ENCODE measurements around the gene ABL1. TPM values are rescaled to one million over a fixed set of nuclear protein-coding genes. Genes with fewer than 3 reads are reported as not detected.

Gene ABL1
- polyA plus RNA-seq, 1 donor from 2014 or later = 18.5 TPM

DNA sequence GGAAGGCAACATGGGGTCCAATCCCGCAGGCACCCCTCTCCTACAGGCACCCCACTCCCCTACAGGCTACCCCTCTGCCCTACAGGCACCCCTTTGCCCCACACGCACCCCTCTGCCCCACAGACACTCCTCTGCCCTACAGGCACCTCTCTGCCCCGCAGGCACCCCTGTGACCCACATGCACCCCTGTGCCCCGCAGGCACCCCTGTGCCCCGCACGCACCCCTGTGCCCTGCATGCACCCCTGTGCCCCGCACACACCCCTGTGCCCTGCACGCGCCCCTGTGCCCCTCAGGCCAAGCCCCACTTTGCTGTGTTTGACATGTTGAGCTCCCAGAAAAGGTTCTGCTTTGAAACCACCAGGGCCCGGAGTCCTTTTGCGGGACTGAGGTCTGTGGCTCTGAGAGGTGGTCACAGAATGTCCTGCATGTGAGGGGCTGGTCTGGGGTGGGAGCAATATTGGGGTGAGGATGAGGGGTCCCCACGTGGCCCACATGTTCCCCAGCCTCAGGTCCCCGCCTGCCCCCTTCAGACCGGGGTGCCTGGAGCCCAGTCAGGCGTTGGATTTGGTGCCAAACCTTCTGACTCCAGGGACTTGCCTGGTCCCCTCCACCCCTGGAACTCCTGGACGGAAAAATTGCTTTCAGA lies 62.2 kb downstream of the ABL1 start:
- H4K20me1 ChIP-seq (ENCODE audit: insufficient read depth) = no peaks in the 10 kb centered on the region
- no peaks in the 10 kb centered on the region for H3K27me3 ChIP-seq (ENCODE audit: insufficient read depth, low read depth, low read length)
- H3K9me3 ChIP-seq (ENCODE audit: low read length) = no peaks in the 10 kb centered on the region
- no peak overlapping the region for H3K27ac ChIP-seq (ENCODE audit: low read length)
- TF ChIP-seq POLR2AphosphoS5 (IDR thresholded peaks at IDR 0.05) = no peak
- TF ChIP-seq MXI1 (conservative IDR thresholded peaks at IDR 0.05; ENCODE audit: poor library complexity, severe bottlenecking) = no peak
- TF ChIP-seq RAD21 (conservative IDR thresholded peaks at IDR 0.05) = no peak
- TF ChIP-seq, protein P1, sequence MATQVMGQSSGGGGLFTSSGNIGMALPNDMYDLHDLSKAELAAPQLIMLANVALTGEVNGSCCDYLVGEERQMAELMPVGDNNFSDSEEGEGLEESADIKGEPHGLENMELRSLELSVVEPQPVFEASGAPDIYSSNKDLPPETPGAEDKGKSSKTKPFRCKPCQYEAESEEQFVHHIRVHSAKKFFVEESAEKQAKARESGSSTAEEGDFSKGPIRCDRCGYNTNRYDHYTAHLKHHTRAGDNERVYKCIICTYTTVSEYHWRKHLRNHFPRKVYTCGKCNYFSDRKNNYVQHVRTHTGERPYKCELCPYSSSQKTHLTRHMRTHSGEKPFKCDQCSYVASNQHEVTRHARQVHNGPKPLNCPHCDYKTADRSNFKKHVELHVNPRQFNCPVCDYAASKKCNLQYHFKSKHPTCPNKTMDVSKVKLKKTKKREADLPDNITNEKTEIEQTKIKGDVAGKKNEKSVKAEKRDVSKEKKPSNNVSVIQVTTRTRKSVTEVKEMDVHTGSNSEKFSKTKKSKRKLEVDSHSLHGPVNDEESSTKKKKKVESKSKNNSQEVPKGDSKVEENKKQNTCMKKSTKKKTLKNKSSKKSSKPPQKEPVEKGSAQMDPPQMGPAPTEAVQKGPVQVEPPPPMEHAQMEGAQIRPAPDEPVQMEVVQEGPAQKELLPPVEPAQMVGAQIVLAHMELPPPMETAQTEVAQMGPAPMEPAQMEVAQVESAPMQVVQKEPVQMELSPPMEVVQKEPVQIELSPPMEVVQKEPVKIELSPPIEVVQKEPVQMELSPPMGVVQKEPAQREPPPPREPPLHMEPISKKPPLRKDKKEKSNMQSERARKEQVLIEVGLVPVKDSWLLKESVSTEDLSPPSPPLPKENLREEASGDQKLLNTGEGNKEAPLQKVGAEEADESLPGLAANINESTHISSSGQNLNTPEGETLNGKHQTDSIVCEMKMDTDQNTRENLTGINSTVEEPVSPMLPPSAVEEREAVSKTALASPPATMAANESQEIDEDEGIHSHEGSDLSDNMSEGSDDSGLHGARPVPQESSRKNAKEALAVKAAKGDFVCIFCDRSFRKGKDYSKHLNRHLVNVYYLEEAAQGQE (IDR thresholded peaks at IDR 0.05; ENCODE audit: borderline replicate concordance) = no peak
- no peak for TF ChIP-seq SMC3 (conservative IDR thresholded peaks at IDR 0.05; ENCODE audit: poor library complexity)
- no peaks in the 10 kb centered on the region for H3K79me2 ChIP-seq (replicated peaks; ENCODE audit: insufficient read depth, low read length)
- H3K9me2 ChIP-seq (ENCODE audit: insufficient read depth, low read length) = no peaks in the 10 kb centered on the region
- no peak overlapping the region for H3K9ac ChIP-seq (ENCODE audit: low read length)
- H3K36me3 ChIP-seq (ENCODE audit: insufficient read depth, low read length) = no peaks in the 10 kb centered on the region
- no peak overlapping the region for H3K4me3 ChIP-seq (ENCODE audit: low read length)
- H3K4me2 ChIP-seq (ENCODE audit: low read length) = no peak overlapping the region
- H3F3A ChIP-seq (ENCODE audit: insufficient read depth, low read length, poor library complexity, severe bottlenecking) = peaks cover 3% of the 10 kb centered on the region
- no peak overlapping the region for H2AFZ ChIP-seq (ENCODE audit: low read depth, low read length)

DNA sequence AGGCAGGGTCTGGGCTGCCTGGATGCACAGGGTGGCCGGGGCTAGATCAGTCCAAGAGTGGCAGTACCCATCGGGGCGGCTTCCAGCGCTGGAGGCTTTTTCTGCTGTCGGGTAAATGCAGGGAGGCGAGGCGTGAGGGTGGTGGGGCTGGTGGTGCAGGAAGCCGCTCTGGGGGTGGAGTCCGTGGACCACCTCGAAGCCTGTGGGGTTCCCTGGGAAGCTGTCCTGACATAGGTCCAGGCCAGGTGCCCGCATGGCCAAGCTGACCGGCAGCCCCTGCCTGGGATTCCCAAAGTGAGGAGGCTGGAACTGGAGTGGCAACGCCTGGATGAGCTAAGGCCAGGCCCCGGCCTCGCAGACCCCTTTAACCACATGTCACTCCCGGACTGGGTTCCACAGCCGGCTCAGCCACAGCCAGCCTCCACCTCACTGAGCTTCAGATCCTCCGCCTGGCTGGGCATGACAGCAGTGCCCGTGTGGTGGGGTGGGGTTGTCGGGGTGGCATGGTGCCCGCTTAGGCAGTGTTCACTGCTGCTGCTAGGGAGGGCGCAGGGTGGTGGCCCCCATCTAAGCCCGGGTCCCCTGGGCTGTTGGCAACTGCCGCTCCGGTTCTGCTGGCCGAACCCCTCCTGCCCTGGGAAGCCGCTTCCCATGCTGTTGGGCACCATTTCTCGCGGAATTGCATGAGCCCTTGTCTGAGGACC lies 62.9 kb downstream of the ABL1 start:
- Histone ChIP-seq H3K4me2 (ENCODE audit: low read length) (no peak overlapping the region), H3K27ac (ENCODE audit: low read length) (no peak overlapping the region), H3K27me3 (ENCODE audit: insufficient read depth, low read depth, low read length) (no peaks in the 10 kb centered on the region), H3K36me3 (ENCODE audit: insufficient read depth, low read length) (no peaks in the 10 kb centered on the region), H3K9me3 (ENCODE audit: low read length) (no peaks in the 10 kb centered on the region), H3K79me2 (replicated peaks; ENCODE audit: insufficient read depth, low read length) (no peaks in the 10 kb centered on the region), H3K4me3 (ENCODE audit: low read length) (no peak overlapping the region), H2AFZ (ENCODE audit: low read depth, low read length) (no peak overlapping the region), H3K9me2 (ENCODE audit: insufficient read depth, low read length) (no peaks in the 10 kb centered on the region), H3K9ac (ENCODE audit: low read length) (no peak overlapping the region), H3F3A (ENCODE audit: insufficient read depth, low read length, poor library complexity, severe bottlenecking) (peaks cover 3% of the 10 kb centered on the region), H4K20me1 (ENCODE audit: insufficient read depth) (no peaks in the 10 kb centered on the region)
- TF ChIP-seq, protein P1 (IDR thresholded peaks at IDR 0.05; ENCODE audit: borderline replicate concordance) = no peak
- no peak for TF ChIP-seq RAD21 (conservative IDR thresholded peaks at IDR 0.05)
- TF ChIP-seq POLR2AphosphoS5 (IDR thresholded peaks at IDR 0.05) = no peak
- TF ChIP-seq MXI1 (conservative IDR thresholded peaks at IDR 0.05; ENCODE audit: poor library complexity, severe bottlenecking) = no peak
- TF ChIP-seq, protein P2, sequence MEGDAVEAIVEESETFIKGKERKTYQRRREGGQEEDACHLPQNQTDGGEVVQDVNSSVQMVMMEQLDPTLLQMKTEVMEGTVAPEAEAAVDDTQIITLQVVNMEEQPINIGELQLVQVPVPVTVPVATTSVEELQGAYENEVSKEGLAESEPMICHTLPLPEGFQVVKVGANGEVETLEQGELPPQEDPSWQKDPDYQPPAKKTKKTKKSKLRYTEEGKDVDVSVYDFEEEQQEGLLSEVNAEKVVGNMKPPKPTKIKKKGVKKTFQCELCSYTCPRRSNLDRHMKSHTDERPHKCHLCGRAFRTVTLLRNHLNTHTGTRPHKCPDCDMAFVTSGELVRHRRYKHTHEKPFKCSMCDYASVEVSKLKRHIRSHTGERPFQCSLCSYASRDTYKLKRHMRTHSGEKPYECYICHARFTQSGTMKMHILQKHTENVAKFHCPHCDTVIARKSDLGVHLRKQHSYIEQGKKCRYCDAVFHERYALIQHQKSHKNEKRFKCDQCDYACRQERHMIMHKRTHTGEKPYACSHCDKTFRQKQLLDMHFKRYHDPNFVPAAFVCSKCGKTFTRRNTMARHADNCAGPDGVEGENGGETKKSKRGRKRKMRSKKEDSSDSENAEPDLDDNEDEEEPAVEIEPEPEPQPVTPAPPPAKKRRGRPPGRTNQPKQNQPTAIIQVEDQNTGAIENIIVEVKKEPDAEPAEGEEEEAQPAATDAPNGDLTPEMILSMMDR (IDR thresholded peaks at IDR 0.05; ENCODE audit: poor library complexity, severe bottlenecking) = no peak
- TF ChIP-seq EP300 (conservative IDR thresholded peaks at IDR 0.05; ENCODE audit: poor library complexity, severe bottlenecking) = no peak
- no peak for TF ChIP-seq TAF1 (IDR thresholded peaks at IDR 0.05; ENCODE audit: low read depth)
- no peak for TF ChIP-seq SMC3 (conservative IDR thresholded peaks at IDR 0.05; ENCODE audit: poor library complexity)
- no peak for TF ChIP-seq EZH2 (IDR thresholded peaks at IDR 0.05; ENCODE audit: borderline replicate concordance, insufficient read depth, low read length, poor library complexity, severe bottlenecking)

All from neural cell (in vitro differentiated cells).